GM19240 (cell line): ENCODE results near the gene ANKRD2.
"Not testable (repeated sequence)": the region's sequence is repeated elsewhere in the genome, so short reads cannot be mapped to it uniquely, and the experiment has no call there.

Experiments
- DNase-seq: peaks from one replicate; pipeline ENCODE4 v3.0.0; 2011; ENCODE audit warnings: low spot score; ENCODE audit not compliant: insufficient read length

Gene ANKRD2

DNA sequence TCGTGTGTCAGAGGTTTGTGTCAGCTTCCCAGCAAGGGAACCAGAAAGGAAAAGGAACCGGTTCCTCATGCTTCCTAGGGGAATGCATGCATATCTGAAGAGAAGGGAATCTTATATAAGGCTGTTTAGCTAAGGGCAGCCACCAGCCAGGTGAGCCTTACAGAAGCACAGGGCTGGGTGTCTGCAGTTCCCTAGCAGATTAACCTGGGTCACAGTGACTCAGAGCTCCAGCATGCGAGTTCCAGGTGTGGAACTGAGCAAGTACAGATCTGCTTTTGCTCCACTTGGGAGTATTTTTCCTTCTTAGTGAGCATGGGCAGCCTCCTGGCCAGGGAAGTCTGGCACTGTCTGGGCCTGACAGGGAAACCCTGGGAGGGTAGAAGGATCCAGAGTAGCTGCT lies 957 bp upstream of the ANKRD2 start:
- no peak for DNase-seq

DNA sequence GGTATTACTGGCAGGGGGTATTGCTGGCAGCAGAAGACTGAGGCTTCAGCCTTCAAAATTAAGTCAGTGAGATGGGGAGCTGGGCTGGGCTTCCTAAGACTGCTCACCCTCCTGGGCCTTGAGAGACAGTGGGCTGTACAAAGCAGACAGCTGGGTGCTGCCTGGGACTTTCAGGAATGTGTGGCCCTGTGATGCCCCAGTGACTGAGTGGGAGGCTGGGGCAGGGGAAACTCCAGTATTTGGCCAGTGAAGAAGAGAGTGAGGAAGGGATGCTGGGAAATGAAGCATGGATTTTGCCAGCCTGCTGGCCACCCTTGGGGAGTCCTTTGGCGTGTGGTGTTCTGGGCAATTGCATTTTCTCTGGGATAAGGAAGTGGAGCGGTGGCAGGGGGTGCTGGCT lies 442 bp downstream of the ANKRD2 start:
- DNase-seq = no peak

DNA sequence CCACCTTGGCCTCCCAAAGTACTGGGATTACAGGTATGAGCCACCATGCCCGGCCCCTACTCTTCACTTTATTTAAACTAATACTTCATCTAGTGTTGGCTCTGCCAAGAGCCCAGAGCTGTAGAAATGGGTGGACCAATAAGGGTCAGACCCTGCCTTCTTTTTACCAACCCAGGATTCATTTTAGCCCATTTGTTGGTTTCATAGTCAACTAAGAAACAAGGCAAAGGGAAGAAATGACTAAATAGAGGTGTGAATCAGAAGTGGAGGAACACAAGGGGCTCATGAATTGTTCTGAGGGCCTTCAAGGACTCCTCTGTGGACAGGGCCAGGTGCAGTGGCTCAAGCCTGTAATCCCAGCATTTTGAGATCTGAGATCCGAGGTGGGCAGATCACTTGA lies 1.1 kb downstream of the ANKRD2 start:
- DNase-seq = no peak

DNA sequence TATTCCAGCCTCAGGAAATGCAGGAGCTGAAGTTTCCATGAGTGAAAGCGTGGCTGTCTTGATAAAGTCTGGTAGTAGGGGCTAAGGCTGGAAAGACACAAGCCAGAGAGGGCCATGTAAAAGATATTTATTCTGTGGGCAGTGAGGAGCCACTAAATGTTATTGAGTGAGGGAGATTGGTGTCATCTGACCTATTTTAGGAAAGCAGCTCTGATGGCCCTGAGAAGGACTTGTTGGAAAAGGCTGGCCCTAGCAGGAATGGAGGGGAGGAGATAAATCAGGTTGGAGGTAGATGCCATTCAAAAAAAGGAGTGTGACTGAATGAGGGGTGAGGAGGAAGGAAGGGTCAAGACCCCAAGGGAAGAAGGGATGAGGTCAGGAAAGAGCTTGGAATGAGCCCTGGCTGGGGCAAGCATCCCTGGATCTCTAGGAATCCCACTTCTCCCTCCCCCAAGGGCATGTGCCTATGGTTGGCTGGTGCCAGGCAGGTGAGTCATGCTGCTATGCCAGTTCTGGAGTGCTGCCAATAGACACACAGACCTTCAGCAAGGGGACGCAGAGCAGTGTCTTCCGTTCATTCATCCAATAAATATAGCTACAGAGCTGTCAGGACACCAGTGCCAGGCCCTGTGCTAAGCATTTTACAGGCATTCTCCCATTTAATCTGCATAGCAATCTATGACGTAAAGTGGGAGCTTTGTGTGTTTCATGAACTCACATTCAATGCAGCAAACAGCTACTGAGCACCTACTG lies 2.0 kb downstream of the ANKRD2 start:
- no peak for DNase-seq

DNA sequence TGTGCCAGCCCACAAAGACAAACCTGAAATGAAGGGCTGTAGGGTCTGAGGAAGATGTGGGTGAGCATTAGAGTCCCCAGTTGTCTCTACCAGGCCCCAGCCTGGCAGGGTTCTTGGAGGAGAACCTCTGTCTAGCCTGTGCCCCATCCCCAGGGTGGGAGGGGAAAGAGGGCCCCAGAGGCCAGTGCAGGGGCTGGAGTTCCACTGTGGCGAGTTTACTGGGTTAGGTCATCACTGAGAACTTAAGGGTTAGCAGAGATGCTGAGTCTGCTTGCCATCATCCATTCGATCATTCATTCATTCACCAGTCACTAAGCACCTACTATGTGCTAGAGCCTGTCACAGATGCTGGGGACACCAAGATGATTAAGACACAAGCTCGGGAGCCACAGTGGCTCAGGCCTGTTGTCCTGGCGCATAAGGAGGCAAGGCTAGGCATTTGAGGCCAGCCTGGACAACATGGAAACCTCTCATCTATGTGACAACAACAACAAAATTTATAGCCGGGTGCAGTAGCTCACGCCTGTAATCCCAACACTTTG lies 2.6 kb downstream of the ANKRD2 start:
- no peak for DNase-seq

DNA sequence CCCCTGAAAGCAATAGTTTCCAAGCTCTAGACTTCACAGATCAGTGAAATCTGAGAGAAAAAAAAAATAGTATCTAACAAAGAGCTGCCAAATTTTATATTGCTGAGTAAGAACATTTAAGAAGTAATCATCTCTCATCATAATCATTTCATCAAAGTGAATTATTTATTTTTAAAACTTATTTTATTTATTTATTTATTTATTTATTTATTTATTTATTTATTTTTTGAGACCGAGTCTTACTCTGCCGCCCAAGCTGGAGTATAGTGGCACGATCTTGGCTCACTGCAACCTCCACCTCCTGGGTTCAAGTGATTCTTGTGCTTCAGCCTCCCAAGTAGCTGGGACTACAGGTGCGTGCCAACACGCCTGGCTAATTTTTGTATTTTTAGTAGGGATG lies 3.9 kb downstream of the ANKRD2 start:
- DNase-seq = not testable (repeated sequence)

DNA sequence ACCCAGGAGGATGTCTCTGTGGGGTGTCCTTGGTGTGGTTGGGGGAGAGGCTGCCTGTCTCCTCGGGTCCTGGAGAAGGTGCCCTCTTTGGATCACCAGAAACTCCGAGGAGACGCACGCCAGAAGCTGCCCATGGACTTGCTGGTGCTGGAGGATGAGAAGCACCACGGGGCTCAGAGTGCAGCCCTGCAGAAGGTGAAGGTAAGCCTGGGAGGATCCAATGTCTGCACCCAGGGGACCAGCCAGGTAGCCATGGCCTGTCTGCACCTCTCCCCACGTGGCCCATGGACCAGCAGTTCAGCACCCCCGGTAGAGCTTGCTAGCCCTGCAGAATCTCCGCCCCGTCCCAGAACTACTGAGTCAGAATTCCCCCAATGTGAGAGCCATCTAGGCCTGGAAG lies 5.1 kb downstream of the ANKRD2 start:
- no peak for DNase-seq

DNA sequence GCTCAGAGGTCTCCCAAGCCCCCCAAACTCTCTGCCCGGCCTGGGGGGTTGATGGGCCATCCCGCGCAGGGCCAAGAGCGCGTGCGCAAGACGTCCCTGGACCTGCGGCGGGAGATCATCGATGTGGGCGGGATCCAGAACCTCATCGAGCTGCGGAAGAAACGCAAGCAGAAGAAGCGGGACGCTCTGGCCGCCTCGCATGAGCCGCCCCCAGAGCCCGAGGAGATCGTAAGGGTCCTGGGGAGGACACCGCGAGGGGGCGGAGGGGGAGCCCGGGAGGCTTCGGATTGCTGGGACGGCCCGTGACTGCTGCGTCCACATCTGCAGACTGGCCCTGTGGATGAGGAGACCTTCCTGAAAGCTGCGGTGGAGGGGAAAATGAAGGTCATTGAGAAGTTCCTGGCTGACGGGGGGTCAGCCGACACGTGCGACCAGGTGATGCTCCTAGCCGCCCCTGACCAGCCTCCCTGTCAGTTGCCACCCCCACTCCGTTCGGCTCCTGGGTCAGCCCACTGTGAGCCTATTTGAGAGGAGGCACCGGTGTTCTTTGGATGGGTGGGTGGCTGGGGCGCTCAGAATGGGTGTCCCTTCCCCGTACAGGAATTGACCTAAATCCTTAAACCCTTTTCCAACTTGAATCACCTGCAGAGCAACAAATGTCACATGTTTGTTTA lies 5.7 kb downstream of the ANKRD2 start:
- no peak for DNase-seq

DNA sequence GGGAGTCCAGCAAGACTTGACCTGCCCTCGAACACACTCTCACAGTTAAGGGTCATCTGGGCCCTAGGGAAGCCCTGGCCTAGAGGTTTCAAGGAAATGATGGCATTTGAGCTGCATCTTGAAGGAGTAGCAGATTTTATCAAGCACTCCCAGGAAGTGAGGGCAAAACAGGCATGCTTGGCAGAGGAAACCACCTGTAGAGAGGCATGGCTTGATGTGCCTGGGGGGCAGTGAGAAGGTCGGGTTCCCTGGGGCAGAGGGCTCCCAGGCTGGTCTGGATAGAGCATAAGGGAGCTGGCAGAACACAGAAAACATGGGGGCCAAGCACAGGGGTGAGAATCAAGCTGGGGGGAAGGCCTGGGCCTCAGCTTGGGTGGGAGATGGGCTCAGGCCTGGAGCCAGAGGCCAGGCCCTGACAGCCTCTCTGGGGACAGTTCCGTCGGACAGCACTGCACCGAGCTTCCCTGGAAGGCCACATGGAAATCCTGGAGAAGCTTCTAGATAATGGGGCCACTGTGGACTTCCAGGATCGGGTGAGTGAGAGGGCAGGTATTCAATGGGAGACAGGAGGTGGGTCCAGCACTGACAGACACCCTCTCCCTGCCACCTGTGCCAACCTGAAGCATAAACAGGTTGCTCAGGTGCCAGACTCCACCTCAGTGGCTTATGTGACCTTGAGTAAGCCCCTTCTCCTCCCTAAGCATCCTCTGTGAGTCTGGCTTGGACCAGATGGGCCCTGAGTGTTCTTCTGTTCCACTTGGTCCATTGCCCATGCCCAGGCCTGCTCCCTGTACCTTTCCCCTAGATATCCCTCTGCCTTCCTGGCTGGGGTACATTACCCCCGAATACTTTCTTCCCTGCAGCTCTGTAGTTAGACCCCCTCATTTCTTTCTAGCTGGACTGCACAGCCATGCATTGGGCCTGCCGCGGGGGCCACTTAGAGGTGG lies 8.1 kb downstream of the ANKRD2 start:
- no peak for DNase-seq

DNA sequence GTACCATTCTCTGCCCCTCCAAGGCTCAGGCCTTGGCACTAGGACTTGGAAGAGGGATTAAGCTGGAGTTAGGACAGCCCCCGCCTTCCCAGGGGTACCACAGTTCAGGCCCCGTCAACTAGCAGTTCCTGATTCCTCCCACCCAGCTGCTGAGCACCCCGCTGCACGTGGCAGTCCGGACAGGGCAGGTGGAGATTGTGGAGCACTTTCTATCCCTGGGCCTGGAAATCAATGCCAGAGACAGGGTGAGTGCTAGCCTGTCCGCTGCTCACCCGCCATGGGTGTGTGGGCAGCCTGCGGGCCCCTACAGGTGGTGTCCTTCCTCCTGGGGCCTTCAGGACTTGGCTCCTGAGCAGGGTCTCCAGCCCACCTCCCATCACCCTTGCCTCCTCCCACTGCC lies 9.6 kb downstream of the ANKRD2 start:
- DNase-seq = no peak

DNA sequence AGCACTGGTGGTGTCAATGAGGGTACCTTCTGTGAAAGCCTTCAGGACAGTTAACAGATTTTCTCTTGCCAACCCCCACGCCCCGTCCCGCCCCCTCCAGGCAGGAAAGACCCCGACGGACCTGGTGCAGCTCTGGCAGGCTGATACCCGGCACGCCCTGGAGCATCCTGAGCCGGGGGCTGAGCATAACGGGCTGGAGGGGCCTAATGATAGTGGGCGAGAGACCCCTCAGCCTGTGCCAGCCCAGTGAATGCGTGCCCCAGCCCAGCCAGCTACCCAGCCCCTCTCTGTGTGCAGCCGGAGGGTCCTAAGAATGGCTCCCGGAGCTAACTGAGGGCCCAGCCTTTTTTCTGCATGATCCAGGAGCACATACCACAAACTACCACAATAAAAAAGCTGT lies 10.9 kb downstream of the ANKRD2 start:
- DNase-seq = no peak

DNA sequence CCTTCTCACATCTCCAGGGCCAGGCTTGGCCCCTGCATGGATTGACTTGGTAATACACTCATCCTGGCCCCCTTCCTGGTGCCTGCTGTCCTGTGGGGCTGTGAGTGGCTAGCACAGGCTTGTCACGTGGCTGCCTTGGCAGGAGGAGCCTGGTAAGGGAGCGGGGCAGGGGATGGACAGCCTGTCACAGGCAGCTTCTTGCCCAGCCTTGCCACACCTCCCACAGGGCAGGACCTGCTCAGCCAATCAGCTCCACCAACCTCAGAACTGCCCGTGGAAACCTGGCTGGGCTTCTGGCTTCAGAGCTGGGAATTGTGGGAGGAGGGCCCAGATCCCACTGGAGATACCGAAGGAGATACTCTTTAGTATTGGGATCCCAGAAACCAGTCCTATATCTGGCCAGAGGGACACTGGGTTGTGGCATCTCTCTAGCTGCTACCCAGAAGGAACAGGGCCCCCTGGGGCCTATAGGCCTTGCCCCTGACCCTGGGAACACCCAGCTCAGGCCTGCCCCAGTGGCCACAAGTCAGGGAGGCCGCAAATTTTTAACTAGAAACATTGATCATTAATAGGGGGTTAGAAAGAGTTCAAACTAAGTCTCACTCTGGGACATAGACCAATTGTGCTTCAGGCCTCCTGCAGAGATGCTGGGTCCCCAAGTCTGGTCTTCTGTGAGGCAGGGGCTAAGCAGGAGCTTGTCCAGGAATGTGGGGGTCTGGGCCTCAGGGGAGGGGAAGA lies 11.7 kb downstream of the ANKRD2 start, which contains the start of gene HOGA1:
Gene HOGA1, plus strand, starts transcription at position 330 of the 738 bp plus-strand sequence. Its CDS starts 315 bp downstream, at position 645.
- no peak for DNase-seq

DNA sequence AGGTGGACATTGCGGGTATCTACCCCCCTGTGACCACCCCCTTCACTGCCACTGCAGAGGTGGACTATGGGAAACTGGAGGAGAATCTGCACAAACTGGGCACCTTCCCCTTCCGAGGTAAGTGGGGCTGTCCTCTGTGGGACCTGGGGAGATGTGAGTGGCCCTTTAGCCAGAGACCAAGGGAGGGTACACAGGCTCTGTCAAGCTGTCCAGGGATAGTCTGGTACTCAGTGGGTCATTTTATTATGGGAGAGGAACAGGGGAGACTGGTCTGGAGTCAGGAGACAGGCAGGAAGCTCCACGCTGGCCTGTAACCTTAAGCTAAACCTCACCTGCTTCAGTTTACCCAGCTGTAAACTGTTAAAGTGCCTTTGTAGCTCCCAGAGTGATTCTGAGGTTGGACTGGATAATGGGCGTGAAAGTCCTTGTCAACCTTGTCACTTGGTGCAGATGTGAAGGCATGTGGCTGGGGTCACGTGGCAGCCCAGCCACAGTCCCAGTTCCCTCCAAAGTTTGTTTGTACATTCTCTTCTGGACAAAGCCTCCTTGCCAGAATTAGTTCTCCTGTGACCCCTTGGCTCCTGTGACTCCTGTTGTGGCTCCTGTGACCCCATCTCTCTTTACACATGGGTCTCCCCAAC lies 12.3 kb downstream of the ANKRD2 start:
- no peak for DNase-seq

DNA sequence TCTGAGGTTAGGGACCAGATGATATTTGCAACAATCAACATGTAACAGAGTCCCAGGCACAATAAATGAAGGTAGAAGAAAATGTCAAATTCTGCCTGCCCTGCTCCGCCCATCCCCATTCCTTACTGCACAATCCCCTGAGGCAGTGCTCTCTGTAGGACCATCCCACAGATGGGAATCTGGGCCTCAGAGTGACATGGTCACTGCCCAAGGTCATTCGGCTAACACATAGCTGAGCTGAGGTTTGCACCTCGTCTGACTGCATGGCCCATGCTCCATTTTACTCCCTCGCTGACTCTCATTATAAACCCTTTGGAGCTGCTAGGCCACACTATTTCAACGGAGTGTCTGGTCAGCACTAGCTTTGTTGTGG lies 12.8 kb downstream of the ANKRD2 start:
- no peak for DNase-seq

DNA sequence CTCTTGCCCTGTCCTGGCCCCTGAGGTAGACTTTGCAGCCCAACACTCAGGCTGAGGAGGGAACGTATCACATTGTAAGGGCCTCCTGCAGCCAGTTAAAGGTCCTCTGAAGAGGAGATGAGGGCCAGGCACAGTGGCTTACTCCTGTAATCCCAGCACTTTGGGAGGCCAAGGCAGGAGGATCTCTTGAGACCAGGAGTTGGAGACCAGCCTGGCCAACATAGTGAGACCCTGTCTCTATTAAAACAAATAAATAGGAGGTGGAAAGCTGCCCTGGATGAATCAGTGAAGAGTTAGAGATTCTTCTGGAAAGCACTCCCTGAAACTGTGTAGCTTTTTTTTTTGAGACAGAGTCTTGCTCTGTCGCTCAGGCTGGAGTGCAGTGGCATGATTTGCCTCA lies 14.6 kb downstream of the ANKRD2 start:
- no peak for DNase-seq

DNA sequence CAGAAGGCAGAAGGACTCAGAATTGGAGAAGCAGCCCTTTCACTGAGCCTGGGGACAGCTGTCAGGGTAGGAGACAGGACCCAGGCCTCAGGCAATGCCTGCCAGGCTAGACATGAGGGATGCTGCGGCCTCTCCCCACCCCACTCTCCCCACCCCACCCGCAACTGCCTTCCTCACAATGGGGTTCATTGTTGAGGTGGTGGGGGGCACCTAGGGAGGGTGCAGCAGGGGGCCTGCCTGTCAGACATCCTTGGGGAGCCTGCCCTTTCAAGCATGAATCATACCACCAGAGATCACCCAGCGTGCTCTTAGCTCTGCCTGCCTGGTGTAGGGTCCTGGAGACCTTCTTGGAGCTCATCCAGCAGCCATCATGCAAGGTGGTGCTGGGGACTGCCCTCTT lies 16.9 kb downstream of the ANKRD2 start, which contains the start of gene C10orf62:
Gene C10orf62, plus strand, starts transcription at position 243 of the 400 bp plus-strand sequence. CDS start 177 bp downstream, outside the sequence.
- DNase-seq = no peak

DNA sequence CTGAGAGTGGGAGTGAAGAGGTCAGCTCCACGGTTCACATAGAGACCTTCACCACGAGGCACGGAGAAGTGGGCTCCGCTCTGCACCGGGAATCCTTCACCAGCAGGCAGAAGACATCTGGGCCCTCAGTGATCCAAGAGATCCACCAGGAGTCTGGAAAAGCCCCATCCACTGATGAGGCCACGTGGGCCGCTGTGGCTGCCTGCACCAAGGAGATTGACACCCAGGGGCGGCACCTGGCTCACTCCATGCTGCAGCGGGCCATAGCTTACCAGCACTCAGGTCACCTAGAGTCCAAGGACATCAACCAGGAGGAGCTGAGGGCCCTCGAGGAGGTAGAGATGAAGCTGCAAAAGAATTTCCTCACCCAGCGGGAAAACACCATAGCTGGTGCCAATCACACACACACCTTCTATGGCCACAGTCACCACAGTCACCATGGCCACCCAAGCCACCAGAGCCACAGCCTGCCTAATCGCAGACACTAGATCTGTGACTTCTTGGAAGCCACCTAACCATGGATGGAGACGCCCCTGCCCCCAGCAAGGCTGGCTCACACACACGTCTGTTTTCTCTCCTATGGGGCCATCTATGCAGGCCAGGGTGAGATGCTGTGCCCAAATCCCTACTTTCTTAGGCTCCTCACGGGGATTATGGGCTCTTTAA lies 17.6 kb downstream of the ANKRD2 start:
- no peak for DNase-seq

DNA sequence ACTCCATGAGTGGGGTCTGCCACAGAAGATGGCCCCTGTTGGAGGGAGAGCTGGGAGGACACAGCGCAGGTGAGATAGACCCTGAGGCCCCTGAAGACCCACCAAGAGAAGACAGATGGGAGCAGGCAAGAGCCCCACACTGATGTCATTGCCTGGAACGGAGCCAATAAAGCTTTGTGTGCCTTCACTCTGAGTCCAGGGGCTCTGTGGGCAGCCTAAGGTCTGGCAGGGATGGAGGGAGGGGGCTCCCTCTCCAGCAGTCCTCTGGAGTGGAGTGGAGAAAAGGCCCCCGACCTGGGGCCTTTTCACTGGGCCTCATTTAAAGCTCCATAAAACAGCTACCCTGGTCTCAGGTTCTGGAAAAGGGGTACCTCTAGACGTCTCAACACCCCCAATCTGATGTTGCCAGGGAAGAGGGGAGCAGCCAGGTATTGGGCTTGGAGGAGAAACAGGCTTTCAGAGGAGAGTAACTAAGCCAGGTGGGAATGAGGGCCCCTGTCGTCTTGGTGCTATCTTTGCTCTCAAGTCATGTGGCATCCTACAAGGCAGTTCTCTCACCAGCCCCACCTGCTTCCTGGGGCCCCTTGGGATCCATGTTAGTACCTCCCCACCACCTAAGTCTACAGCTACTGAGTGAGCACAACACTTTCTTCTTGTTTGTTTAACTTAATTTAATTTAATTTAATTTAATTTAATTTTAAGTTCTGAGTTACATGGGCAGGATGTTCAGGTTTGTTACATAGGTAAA lies 18.3 kb downstream of the ANKRD2 start:
- DNase-seq = no peak

DNA sequence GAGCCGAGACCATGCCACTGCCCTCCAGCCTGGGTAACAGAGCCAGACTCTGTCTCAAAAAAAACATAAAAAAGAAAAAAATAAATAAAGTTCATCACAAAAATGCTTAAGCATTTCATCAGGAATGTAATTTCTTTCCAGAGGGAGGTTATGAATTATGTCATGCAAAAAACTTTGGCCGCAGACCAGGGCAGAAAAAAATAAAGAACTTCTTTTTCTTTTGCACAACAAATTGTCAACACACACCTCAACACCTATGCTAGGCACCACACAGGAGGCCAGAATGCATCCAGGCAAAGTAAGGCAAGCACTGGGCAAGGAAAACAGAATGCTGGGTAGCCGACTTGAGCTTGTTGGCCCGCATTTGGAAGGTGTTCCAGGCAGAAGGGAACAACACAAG lies 20.8 kb downstream of the ANKRD2 start:
- DNase-seq = no peak
